ENCODE measurements around the gene CASP7.
"Not testable (repeated sequence)": the region's sequence is repeated elsewhere in the genome, so short reads cannot be mapped to it uniquely, and the experiment has no call there.

Gene CASP7

DNA sequence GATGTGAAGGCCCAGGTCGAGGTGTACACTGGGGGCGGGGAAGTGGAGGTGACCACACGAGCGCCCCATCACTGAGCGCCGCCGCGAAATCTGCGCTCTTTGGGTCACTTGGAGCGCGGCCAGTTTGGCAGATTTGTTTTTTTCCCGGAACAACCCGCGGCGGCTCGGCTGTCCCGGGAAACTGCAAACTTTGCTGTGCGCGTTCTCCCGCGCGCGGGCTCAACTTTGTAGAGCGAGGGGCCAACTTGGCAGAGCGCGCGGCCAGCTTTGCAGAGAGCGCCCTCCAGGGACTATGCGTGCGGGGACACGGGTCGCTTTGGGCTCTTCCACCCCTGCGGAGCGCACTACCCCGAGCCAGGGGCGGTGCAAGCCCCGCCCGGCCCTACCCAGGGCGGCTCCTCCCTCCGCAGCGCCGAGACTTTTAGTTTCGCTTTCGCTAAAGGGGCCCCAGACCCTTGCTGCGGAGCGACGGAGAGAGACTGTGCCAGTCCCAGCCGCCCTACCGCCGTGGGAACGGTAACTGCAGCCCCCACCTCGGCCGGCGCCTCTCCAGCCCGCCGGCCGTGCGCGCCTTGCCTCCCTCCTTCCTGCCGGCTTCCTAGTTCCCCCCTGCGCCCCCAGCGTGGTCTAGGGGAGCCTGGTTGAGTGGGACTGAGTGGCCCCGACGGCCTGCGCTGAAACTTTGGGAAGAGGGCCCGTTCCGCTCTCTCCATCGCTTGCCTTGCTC is at the start of gene CASP7:
CASP7 (plus strand) TSS at position 450 of the 727 bp plus-strand sequence. CDS start 17,582 bp downstream, outside the sequence.
- peak; percentile 81 for DNase-seq

DNA sequence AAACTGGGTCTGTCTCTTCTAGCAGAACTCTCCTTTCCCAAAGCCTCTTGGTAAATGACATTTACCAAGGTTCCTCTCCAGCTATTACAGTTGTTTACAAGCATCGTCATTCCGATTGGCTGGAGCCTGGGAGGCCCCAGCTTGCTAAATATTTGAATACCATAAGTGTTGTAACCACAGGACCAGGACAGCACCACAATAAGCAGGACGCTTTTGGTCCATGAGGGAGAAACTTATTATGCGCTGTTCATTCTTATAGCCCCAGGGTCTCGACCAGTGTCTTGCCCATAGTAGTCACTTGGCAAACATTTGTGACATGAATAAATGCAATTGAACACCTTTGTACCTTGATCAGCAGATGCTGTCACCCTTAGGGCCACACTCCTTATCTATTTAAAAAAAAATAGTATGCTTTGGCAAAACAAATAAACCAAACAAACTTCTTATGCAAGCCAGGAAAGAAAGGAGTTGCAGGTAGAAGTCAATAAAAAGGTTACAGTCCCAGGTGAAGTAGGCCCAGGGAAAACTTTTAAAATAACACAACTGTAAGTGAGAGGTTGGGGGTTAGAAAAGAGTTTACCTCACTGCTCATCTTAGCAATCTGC is 48.7 kb upstream of the CASP7 start:
- no peak for DNase-seq

DNA sequence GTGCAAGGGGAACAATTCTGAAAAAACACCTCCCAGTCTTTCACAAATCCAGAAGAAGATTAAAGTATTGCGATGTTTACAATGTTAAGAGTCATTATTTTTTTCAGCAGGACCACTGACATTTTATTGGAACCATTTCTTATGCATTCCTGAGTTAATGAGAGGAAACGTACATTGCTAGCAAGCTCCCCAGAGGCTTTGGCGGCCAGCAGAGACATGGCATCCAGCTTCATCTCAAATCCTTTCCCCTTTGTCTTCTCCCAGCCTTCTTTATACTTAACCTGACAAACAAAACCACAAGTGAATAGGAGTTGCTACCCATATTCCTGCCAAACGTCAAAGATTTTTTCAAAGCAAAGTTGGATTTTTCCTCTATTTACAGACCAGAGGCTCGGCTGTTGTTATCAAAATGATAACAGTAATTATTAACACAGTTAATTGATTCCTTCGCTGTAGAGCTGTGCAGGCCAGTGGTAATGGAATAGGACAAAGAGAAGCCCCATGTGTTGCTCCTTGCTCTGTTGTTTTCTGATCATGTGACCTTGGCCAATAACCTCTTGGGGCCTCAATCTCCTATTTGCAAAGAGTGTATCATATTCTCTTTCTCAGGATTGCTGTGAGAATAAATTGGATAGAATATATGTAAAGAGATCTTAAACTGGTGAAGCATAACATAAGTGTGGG is 47.9 kb upstream of the CASP7 start:
- no peak for DNase-seq

DNA sequence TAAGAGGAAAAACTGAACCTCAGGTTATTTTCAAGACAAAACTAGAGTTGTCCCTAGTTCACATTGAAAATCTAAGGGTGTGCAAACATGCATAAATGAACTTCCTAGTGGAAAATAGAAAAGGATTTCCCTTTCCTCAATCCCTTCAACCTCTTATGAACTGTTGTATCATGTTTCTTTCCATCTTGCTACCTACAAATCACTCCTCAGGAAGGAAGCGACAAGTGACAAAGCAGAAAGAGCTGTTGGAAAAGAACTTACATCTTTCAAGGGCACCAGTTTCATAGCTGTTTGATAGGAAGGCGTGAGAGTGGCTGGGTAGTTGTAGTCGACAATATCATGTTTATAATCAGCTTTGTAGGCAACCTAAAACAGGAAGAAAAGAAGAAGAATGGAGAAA is 39.7 kb upstream of the CASP7 start:
- DNase-seq, result no peak

DNA sequence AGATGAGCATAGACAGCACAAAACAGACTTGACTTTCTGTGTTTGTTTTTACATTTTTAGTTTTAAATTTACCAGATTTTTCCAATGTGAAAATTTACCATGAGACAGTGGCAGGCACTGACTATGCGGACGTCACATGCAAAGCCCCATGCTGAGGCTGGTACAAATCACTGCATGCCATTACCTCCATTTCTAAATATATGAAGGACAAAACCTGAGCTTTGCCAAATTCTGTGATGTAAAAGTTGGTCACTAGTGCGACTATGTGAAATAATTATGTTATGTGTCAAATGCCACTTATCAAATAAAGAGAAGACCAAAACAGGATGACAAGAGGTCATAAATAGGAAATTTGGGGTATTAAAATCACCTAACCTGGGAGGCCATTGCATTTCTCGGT is 38.0 kb upstream of the CASP7 start:
- DNase-seq, result no peak

DNA sequence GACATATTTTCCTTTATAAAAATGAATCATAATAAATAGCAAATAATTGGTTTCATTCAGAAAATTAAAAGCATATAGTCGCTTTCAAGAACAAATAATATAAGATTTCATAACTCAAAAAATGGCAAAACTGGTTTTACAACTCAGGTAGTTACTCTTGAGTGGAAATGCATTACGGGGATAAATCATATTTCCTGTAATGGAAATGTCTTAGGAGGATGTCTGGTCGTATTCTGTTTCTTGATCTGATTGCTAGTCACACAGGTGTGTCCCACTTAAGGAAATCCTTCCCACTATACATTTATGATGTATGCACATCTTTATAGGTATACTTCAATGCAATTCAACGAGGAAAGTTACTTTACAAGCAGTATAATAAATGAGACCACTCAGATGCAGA is 36.5 kb upstream of the CASP7 start:
- no peak for DNase-seq

DNA sequence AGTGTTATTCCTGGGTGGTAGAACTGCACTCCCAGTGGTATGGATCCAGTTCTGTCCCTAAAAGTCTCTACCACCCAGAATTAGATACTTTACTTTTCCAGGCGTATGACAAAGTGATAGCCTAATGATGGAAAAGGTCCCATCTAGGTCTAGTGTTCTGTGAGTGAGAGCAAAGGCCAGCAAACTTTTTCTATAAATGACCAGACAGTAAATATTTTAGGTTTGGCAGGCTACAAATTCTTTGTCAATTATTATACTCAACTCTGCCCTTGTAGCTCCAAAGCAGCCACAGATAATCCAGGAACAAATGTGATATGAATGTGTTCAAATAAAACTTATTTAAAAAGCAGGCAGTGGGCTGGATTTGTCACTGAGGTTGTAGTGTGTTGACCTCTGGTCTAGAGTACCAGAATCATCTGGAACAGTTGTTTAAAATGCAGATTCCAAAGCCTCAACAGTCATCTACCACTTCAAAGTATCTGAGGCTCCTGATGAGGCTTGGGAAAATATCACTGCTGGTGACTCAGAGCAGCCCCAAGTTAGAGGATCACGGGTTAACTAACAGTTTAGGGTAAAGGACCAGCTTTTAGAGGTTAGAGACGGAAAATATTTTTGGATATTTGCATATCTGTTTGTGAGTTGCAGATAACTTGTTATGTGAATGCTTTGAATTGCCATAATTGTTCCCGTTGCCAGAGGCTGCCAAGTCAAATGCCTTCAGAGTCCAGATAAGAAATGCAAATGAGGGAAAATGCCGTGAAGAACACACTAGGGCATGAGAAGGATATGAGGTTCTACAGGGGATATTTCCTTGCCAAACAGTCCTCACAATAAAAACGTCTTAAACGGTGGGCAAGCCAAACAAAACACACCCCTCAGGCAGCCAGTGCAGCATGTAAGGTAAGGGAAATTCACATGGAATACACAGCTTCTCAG is 35.3 kb upstream of the CASP7 start:
- no peak for DNase-seq

DNA sequence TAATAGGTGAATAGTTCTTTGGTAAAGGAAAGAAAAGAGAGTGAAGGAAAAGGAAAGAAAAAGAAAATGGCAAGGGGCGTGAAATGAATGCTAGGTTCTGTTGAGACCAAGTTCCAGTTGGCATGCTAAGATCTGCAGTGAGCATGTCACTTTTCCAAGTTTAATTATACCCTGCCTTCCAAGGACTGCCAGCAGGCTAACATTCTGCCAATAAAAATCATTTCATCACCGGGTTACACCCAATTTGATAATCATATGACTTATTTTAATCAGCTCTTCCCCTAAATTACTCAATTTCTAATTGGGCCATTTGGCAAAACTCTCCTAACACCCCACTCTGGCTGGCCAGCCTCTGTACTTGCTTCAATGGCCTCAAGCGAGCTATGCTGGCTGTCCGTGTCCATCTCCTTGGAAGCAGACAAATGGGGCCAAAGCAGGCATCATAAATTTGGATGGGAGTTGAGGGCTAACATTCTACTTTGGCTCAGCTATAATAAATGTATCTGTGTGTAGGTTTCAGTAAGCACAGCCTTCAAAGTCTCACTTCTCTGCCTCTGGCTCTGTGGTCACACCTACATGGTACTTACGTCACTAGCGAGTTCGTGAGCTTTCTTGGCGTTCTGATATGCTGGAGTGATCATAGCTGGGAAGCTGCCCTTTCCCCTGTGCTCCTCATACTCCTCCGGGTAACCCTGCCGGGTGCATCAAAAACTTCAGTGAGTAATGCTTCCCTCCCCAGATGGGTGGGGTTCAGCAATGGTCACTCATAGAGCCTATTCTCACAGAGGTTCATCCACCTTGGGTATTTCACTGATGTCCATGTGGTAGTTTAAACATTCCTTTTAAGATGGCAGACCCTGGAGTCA is 33.1 kb upstream of the CASP7 start:
- DNase-seq, result no peak

DNA sequence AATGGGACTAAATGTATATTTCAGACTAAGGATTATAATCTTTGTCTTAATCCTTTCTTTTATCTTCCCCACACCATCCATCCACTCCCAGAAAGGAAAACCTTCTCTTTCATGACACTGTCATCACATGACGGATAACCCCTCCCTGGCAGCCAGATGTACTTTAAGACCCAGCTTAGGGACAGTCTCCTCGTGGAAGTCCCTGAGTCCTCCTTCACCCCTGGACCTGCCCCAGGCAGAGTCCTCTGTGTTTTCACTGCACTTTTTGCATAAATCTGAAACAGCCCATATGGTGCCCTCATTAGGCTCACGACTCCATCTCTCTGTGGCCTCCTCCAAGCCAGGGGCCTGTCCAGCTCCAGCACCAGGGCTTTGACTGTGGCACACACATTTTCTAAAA is 31.9 kb upstream of the CASP7 start:
- no peak for DNase-seq

DNA sequence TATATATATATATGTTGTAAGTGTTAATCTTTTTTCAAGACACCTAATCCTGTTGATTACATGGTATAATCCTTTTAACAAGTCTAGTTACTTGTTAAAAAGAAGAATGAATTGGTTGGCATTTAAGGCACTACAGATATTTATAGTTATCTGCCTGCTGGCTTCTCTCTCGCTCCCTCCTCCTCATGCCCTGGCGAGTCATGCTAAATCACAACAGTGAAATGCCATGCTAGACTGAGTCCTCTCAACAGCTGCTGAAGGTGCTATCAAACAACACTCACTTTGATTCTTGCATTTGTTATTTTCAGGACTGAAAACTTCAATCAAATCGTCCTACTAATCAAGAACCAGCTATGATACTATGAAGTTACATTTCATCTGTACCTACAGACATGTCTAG is 31.2 kb upstream of the CASP7 start:
- DNase-seq, result no peak

DNA sequence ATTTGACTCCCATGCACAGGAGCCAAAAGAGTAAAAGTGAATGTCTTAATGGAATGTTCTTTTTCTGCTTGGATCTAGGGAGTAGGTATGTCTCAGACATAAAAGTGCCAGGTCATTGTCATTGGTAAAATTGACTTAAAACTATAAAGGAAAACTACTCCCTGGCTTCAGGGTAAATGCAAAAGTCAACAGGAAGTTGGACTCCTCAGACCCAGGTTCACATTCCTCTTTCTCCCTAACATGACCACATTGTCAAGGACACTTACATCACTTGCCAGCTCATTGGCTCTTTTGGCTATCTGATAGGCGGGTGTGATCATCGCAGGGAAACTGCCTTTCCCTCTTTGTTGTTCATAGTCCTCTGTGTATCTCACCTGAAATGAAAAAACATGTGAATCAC is 29.5 kb upstream of the CASP7 start:
- no peak for DNase-seq

DNA sequence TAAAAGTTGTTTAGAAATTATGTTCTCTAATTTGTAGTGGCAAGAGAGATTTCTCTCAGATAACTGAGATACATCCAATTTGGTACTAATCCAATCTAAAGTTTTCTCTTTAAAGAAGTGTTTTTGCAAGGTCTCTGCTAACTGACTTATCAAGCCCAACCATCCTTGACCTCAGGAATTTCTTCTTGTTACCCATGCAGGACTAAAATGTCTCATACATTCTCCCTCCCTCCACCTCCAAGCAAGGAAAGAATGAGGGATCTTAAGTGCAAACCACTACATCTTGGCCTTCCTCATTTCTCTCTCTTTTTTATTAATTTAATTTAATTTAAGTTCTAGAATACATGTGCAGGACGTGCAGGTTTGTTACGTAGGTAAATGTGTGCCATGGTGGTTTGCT is 28.7 kb upstream of the CASP7 start:
- DNase-seq, result no peak

DNA sequence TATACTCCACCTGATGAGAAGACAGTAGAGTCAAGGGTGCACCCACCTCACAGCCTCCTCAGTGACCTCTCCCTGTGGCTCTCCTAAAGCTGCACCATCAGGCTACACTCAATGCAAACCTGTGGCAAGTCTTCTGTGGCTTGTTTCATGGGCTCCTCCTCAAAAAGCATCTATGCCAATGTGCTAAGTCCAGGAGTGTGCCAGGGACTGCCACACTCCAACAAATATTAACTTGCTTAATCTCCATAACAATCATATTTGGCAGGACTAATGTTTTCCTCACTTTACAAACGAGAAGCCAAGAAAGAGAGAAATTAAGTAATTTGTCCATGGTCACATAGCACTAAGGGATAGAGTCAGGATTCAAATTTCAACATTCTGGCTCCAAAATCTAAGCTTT is 27.8 kb upstream of the CASP7 start:
- DNase-seq, result no peak

DNA sequence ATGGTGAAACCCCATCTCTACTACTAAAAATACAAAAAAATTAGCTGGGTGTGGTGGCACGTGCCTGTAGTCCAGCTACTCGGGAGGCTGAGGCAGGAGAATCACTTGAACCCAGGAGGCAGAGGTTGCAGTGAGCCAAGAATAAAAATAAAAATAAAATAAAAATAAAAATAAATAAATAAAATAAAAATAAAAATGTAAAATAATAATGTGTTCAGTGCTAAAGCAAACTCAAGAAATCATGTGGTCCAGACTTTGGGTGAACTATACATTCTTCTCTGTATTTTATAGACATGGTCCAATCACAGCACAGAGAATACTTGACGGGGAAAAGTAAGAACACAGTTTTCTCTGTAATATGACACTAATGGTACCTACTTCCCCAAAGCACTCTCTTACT is 27.3 kb upstream of the CASP7 start:
- not testable (repeated sequence) for DNase-seq

DNA sequence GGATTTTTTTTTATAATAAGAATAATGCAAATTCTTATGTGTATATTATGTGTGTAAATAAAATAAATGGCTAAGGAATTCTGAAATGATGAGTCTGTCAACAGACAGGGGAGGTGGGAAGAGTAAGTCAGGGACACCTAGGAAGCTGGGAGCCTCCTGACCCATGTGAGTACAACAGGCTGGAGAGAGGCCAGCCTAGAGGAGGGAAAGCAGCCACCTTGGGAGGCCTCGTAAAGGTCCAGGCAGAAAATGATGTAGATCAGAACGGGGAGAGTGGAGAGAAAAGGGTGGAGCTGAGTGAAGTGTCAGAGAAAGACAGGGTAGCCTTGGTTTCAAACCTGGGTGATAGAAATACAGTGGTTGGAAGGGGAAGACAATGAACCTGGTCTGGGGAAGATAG is 22.8 kb upstream of the CASP7 start:
- no peak for DNase-seq

DNA sequence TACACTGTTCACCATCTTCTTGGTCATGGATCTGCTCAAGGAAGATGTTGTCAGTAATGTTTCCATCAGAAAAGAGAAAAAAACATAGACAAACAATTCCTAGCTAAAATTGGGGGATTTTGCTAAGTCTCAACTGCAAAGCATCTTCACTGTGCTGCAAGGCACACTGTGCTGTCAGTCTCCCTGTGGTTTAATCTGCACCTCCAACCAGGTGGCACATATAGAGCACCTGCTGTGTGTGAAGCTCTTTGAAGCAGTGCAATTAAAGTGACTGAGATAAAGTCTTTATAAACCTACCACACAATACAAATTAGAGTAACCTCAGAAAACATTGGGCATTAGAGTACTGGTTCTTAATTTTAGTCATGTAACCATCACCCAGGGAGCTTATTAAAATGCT is 22.2 kb upstream of the CASP7 start:
- DNase-seq, result no peak

DNA sequence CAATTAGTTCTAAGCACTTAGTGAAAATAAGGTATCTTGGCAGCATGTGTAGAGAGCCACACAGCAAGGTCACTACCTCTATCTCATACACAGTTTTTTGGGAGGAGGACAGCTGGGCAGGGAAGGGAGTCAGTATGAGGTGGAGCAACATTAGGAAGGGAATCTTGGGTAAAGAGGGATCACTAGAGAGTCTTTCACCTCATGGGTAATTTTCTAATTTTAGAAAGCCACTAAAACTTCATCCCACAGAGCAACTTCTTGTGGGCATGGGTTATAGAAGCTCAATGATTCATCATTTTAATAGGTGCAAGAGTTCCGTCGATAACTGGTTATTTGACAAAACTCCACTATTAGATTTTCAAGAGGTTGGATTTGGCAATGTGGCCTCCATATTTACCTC is 18.4 kb upstream of the CASP7 start:
- DNase-seq, result no peak

DNA sequence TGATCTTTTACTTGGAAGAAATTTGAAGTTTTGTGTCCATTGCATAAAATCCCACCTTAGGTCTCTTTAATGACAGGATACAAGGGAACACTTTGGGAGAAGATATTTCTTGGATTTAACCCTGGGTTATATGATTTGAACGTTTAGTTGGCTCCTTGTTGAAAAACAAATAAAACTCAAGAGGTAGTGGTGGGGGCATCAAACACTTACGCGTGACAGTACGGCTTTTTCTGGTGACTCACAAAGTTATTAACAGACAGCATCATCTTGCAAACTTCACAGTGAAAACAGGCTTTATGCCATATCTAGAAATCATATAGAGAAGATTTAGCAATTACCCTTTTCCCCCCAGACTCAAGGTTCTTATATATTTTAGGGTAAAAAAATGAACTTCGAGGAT is 16.6 kb upstream of the CASP7 start:
- no peak for DNase-seq

DNA sequence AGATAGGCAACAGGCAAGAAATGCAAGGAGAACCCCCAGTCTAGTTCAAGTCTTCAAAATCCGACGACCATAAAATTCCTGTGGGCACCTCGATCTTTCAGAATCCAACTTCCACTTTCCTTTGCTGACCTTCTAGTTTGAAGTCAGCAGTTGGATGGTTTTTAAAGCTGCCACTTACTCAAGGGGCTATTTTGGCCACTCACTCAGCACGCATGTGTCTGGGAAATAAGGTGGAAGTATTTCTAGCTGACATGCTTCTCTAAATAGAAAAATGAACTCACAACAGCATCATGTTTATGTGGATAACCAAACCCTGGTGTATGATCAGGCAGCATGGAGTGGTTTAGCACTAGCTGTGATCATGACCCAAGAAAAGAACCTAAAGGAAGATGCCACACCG is 15.8 kb upstream of the CASP7 start, which contains the start of gene NRAP:
NRAP (minus strand) TSS at position 134 of the 400 bp plus-strand sequence. CDS start 159 bp downstream, outside the sequence.
- DNase-seq, result no peak

DNA sequence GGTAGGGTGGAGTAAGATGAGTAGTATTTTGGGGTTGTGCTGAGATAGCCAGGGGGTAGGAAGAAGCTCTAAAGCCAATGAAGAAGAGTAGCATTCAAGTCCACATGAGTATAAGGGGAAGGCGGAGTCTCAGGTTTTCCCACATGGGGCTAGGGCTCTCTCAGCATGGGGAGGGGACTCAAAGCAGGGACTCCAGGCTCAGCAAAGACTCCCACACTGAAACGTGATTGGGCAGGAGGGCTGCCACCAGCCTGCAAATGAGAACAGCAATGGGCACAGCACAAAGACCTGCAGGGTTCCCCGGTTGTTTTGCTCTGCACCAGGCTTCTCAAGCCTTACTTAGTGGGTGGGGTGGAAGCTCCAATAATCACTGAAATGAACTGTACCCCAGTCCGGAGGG is 14.4 kb upstream of the CASP7 start:
- no peak for DNase-seq

DNA sequence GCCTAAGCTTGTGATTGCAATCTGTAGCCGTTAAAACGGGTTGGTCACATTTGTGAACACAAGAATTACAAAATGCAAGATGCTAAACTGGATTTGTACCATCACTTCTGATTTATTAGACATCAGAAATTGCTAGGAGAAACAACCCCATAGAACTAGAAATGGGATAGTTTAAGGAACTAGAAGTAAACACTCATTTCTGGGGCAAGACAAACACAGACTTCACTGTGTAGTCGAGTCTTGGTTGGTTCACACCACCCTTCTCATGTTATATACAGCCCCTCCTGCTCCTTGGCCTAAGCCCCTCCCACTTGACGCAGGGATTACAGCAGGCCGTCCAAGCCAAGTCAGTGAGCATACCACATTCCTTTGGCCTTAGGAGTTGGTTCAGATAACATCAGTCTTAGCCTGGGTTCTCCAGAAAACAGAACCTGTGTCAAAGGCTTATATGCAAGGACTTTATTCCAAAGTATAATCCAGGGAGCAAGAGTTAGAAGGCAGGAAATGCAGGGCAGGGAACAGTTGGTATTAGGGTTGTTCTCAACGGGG is 13.8 kb upstream of the CASP7 start:
- DNase-seq, result no peak

All from CD4-positive, alpha-beta T cell treated with Interleukin-15 for 1 hour (primary cell).